CD14-positive monocyte (primary cell): ENCODE measurements around the gene CCL15. TPM values are rescaled to one million over a fixed set of nuclear protein-coding genes. Genes with fewer than 3 reads are reported as not detected.
A peak's percentile ranks its signal among the peaks of the same experiment; 100 is the strongest.

Experiments used
- DNase-seq, 3 donors: peaks; one replicate each; pipeline ENCODE4 v3.0.0-alpha.2; 2011 to 2022
- H2AFZ ChIP-seq: 2 replicates; pipeline ENCODE4 v1.6.0; 2012; ENCODE audit warnings: mild to moderate bottlenecking, low read depth, low read length, inconsistent platforms; ENCODE audit not compliant: insufficient read depth, poor library complexity, severe bottlenecking
- H3K27ac ChIP-seq, 2 donors: 1 replicate in 1 of 2; 2 replicates in 1 of 2; pipeline ENCODE4 v1.5.1; 2012 to 2013; ENCODE audit warnings: low read length in 2 of 2, control low read depth in 1 of 2, inconsistent platforms in 1 of 2, low read depth in 1 of 2, mild to moderate bottlenecking in 1 of 2
- H3K27me3 ChIP-seq, 2 donors: one replicate each; pipeline versions ENCODE4 v1.6.0 to v1.6.1; 2011 to 2013; ENCODE audit warnings: low read length in 2 of 2; ENCODE audit not compliant: control insufficient read depth in 2 of 2, insufficient read depth in 2 of 2
- H3K36me3 ChIP-seq, 2 donors: replicated peaks in 1 of 2; 1 replicate in 1 of 2; 2 replicates in 1 of 2; pipeline versions ENCODE4 v1.5.1 to v1.6.1; 2012 to 2013; ENCODE audit warnings: low read length in 2 of 2, control low read depth in 1 of 2, inconsistent platforms in 1 of 2, mild to moderate bottlenecking in 1 of 2; ENCODE audit not compliant: insufficient read depth in 2 of 2, control insufficient read depth in 1 of 2
- H3K4me1 ChIP-seq, 2 donors: 1 replicate in 1 of 2; 2 replicates in 1 of 2; pipeline versions ENCODE4 v1.5.1 to v1.6.1; 2012 to 2013; ENCODE audit warnings: low read length in 2 of 2, control low read depth in 1 of 2, inconsistent platforms in 1 of 2, mild to moderate bottlenecking in 1 of 2, moderate library complexity in 1 of 2; ENCODE audit not compliant: insufficient read depth in 2 of 2, control insufficient read depth in 1 of 2
- H3K4me2 ChIP-seq: replicated peaks from 2 replicates; pipeline ENCODE3; 2012; ENCODE audit warnings: low read length, moderate library complexity, mild to moderate bottlenecking; ENCODE audit not compliant: poor library complexity, severe bottlenecking; ENCODE audit errors: extremely low read depth
- H3K4me3 ChIP-seq, 3 experiments: fragments of 200-600 bp in 1 of 3; sonication (generic) in 1 of 3; replicated peaks in 1 of 3; 1 replicate in 2 of 3; 2 replicates in 1 of 3; pipeline ENCODE4 v1.5.1; 2011 to 2013; ENCODE audit warnings: low read length in 3 of 3, mild to moderate bottlenecking in 3 of 3, control low read depth in 2 of 3, low read depth in 2 of 3, inconsistent platforms in 1 of 3, moderate library complexity in 1 of 3
- H3K79me2 ChIP-seq: 2 replicates; pipeline ENCODE4 v1.6.0; 2012; ENCODE audit warnings: mild to moderate bottlenecking, control low read depth, inconsistent platforms, low read length, moderate library complexity; ENCODE audit not compliant: insufficient read depth
- H3K9ac ChIP-seq: 2 replicates; pipeline ENCODE4 v1.6.0; 2017; ENCODE audit warnings: low read length, mild to moderate bottlenecking; ENCODE audit not compliant: insufficient read depth, poor library complexity, severe bottlenecking
- H3K9me3 ChIP-seq, 2 donors: replicated peaks in 1 of 2; 1 replicate in 1 of 2; 2 replicates in 1 of 2; pipeline versions ENCODE4 v1.5.1 to v1.6.1; 2012 to 2013; ENCODE audit warnings: low read length in 2 of 2, control low read depth in 1 of 2; ENCODE audit not compliant: control insufficient read depth in 1 of 2, insufficient read depth in 1 of 2
- H4K20me1 ChIP-seq: 2 replicates; pipeline ENCODE4 v1.6.0; 2012; ENCODE audit warnings: mild to moderate bottlenecking, low read length, control low read depth, moderate library complexity; ENCODE audit not compliant: insufficient read depth
- H3K27ac Mint-ChIP-seq, 7 donors: one replicate each; pipeline ENCODE4 v1.8.0; 2020; ENCODE audit warnings: mild to moderate bottlenecking in 7 of 7, mixed read lengths in 7 of 7, moderate library complexity in 6 of 7, inconsistent platforms in 2 of 7
- H3K27me3 Mint-ChIP-seq, 3 donors: one replicate each; pipeline ENCODE4 v1.8.0; 2021 to 2022; ENCODE audit warnings: low read depth in 3 of 3, mild to moderate bottlenecking in 3 of 3, mixed read lengths in 3 of 3, moderate library complexity in 3 of 3, inconsistent platforms in 1 of 3
- H3K36me3 Mint-ChIP-seq, 2 donors: one replicate each; pipeline ENCODE4 v1.8.0; 2020; ENCODE audit warnings: mixed read lengths in 2 of 2, inconsistent platforms in 1 of 2, mild to moderate bottlenecking in 1 of 2
- H3K4me1 Mint-ChIP-seq: one replicate; pipeline ENCODE4 v1.8.0; 2020; ENCODE audit warnings: mild to moderate bottlenecking, mixed read lengths
- H3K4me3 Mint-ChIP-seq, 2 donors: one replicate each; pipeline ENCODE4 v1.8.0; 2020; ENCODE audit warnings: mild to moderate bottlenecking in 2 of 2, mixed read lengths in 2 of 2, moderate library complexity in 1 of 2
- H3K9me3 Mint-ChIP-seq, 7 donors: one replicate each; pipeline ENCODE4 v1.8.0; 2020 to 2022; ENCODE audit warnings: mixed read lengths in 7 of 7, mild to moderate bottlenecking in 6 of 7, moderate library complexity in 6 of 7, inconsistent platforms in 2 of 7
- CTCF ChIP-seq: fragments of 200-600 bp; IDR thresholded peaks from one replicate; pipeline ENCODE4 v1.8.0; 2022; ENCODE audit warnings: antibody characterized with exemption, mild to moderate bottlenecking
- WGBS: methylation state at CpG from one replicate; pipeline ENCODE4 v1.1.5; 2013; ENCODE audit warnings: missing lambda C conversion rate; ENCODE audit not compliant: insufficient coverage; 5-methylcytosine and 5-hydroxymethylcytosine counted together
- intact Hi-C, 2 donors: fragments of 100-400 bp; cut with micrococcal nuclease; formaldehyde crosslinking; loops; one replicate each; pipeline versions ENCODE4 v1.15.0 to v1.15.1; 2023
- polyA plus RNA-seq, 3 donors: library from polyadenylated mRNA; depleted of rRNA in 1 of 3; unstranded in 2 of 3; stranded (reverse) in 1 of 3; fragments of 300-500 nt in 2 of 3; fragments of >200 nt in 1 of 3; fragmentation: Illumina TruSeq in 2 of 3; gene quantifications; 1 replicate in 2 of 3; 2 replicates in 1 of 3; pipeline ENCODE4 v1.2.3, GENCODE V29; 2012 to 2021

CCL15 gene
- polyA plus RNA-seq, 3 donors = not detected

GRCh38 chr17:36019423-36019822 lies 18.1 kb upstream of the CCL15 start:
- Histone ChIP-seq H3K4me3 (no peak overlapping the region), H2AFZ (no peak overlapping the region), H3K9ac (no peak overlapping the region), H3K36me3 (no peaks in the 10 kb centered on the region), H3K79me2 (no peaks in the 10 kb centered on the region), H3K27me3 (no peaks in the 10 kb centered on the region), H3K27ac (no peak overlapping the region), H3K9me3 (peaks cover 0 to 9% of the 10 kb centered on the region in 2 donors), H3K4me2 (no peak overlapping the region), H4K20me1 (no peaks in the 10 kb centered on the region), H3K4me1 (peaks cover 24 to 29% of the 10 kb centered on the region in 2 donors)
- H3K36me3 Mint-ChIP-seq = peaks cover 0 to 2% of the 10 kb centered on the region in 2 donors
- no peak overlapping the region for H3K27ac Mint-ChIP-seq
- WGBS = 100% methylated on average over 2 of the region's 2 CpGs
- intact Hi-C loops = loop anchor here in 1 of 2 donors (10.0 kb wide), 1 partner anchor 55 kb away; no protein-coding TSS in a partner anchor
- DNase-seq = no peak
- no peak for TF ChIP-seq CTCF
- peaks cover 0 to 15% (median 9%) of the 10 kb centered on the region in 7 donors for H3K9me3 Mint-ChIP-seq
- H3K4me3 Mint-ChIP-seq = no peak overlapping the region
- no peaks in the 10 kb centered on the region for H3K27me3 Mint-ChIP-seq
- H3K4me1 Mint-ChIP-seq = peaks cover 36% of the 10 kb centered on the region

- intact Hi-C loops = loop anchor here in 1 of 2 donors (10.0 kb wide), 1 partner anchor 57 kb away; no protein-coding TSS in a partner anchor
- peak within 1 kb of the TSS; percentile 36 for H3K4me2 ChIP-seq
- H4K20me1 ChIP-seq = no peaks in the 10 kb centered on the region
- H3K27ac Mint-ChIP-seq = peak within 1 kb of the TSS; percentile 51 to 87 (median 72)
- H2AFZ ChIP-seq = peak within 1 kb of the TSS; percentile 54
- WGBS = 21% methylated on average over 4 of the region's 6 CpGs
- peak within 1 kb of the TSS in 1 of 2 donors; percentile 54 for H3K4me3 Mint-ChIP-seq
- peaks cover 0 to 4% of the 10 kb centered on the region in 2 donors for H3K9me3 ChIP-seq
- H3K4me1 ChIP-seq = peaks cover 20 to 23% of the 10 kb centered on the region in 2 donors
- H3K9me3 Mint-ChIP-seq = peaks cover 0 to 12% (median 5%) of the 10 kb centered on the region in 7 donors
- no peaks in the 10 kb centered on the region for H3K79me2 ChIP-seq
- DNase-seq = peak; percentile 46 to 75 (median 72)
- peaks cover 5 to 13% of the 10 kb centered on the region in 2 donors for H3K36me3 Mint-ChIP-seq
- H3K4me3 ChIP-seq = peak within 1 kb of the TSS in 1 of 3 experiments; percentile 8
- no peak within 1 kb of the TSS for H3K9ac ChIP-seq
- no peak for TF ChIP-seq CTCF
- H3K27ac ChIP-seq = peak within 1 kb of the TSS; percentile 35 to 55
- peaks cover 27% of the 10 kb centered on the region for H3K4me1 Mint-ChIP-seq
- no peaks in the 10 kb centered on the region for H3K36me3 ChIP-seq
- H3K27me3 ChIP-seq = no peaks in the 10 kb centered on the region
- no peaks in the 10 kb centered on the region for H3K27me3 Mint-ChIP-seq
Observed at GRCh38 chr17:36017799-36018198, 16.4 kb upstream of the CCL15 start, which contains the start of gene CCL23. Gene CCL23, minus strand, starts transcription at chr17:36017972. Its CDS starts 75 bp downstream, at chr17:36017897.
